Head of caudate nucleus (tissue), 42 donors: ENCODE data around the gene HERC6.

Experiments used
- DNase-seq, 42 donors: peaks; one replicate each; pipeline versions ENCODE4 v3.0.0 to v3.0.0-alpha.2; 2020 to 2021; ENCODE audit warnings: mixed read lengths in 7 of 42
- intact Hi-C: fragments of 100-400 bp; cut with DNase I; formaldehyde crosslinking; loops from one replicate; pipeline ENCODE4 v1.15.0; 2022

Gene HERC6

DNA sequence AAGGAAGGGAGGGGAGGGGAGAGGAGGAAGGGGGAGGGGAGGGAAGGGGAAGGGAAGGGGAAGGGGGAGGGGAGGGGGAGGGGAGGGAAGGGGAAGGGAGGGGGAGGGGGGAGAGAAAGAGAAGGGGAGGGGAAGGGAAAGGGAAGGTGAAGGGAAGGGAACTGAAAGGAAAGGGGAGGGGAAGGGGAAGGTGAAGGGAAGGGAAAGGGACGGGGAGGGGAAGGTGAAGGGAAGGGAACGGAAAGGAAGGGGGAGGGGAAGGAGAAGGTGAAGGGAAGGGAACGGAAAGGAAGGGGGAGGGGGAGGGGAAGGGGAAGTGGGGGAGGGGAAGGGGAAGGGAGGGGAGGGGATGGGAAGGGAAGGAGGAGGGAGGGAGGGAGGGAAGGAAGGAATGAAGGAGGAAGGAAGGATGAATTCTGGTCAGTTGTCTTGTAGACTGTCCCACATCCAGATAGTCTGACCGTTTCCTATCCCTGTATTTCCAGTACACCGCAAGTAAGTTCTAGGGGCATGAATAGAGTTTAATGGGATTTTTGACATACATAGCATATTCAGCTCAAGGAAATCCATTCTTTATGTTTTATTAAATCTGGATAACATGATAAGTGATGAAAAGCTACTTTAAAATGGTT, 98.7 kb downstream of the HERC6 start:
- DNase-seq: no peak
- intact Hi-C loops: no loop called here

DNA sequence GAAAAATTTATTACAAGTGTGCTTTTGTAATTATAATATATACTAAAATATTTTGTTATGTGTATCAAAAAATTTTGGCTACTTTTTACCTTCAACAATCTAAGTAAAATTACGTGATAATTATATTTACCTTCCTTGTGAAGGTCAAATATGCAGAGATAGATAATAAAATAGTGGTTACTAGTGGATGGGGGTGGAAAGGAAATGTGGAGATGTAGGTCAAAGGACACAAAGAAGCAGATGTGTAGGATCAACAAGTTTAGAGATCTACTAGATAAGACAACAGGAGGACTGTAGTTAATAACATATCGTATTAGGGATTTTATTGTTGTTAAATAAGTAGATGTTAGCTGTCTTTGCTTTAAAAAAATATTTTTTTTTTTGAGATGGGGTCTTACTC, 99.6 kb downstream of the HERC6 start:
- intact Hi-C loops: no loop called here

GRCh38 chr4:88481537-88481936, 102.9 kb downstream of the HERC6 start:
- intact Hi-C loops: no loop called here
- DNase-seq: no peak

More for the DNA sequence above, 99.6 kb downstream of the HERC6 start:
- no peak for DNase-seq

DNA sequence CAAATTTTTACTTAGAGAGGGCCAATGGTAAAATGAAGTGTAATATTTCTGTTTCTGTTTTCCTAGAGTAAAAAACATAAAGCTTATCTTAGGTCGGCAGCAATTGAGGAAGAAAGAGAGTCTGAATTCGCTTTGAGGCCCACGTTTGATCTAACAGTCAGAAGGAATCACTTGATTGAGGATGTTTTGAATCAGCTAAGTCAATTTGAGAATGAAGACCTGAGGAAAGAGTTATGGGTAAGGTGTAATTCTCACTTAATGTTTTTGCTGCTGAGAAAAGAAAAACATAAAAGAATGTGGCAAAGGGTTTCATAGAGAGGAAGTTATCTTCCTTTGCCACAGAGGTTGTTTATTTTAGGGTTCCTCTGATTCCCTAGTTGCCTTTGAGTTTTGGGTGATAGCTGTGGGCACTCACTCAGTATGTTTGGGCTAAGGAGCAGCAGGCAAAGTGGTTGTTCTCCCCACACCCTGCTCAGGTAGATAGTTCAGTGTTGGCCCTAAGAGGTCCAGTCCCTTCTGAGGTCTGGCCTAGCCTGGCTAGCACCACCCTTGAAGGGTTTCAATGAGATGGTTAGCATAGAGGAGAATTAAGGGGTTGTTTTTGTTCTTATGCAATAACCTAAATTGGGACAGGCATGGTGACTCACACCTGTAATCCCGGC, 110.6 kb downstream of the HERC6 start:
- intact Hi-C loops: no loop called here
- no peak for DNase-seq
